Omental fat pad (tissue), 4 donors: ENCODE results near the gene RHOXF2B. TPM values are rescaled to one million over a fixed set of nuclear protein-coding genes. Genes with fewer than 3 reads are reported as not detected.
A peak's percentile ranks its signal among the peaks of the same experiment; 100 is the strongest.
"Not testable (repeated sequence)": the region's sequence is repeated elsewhere in the genome, so short reads cannot be mapped to it uniquely, and the experiment has no call there.

ENCODE experiments used
- ATAC-seq: fragments of 150-250 bp; one replicate; pipeline ENCODE4 v1.9.1; 2016; ENCODE audit warnings: mild to moderate bottlenecking, moderate library complexity; ENCODE audit not compliant: low FRiP score
- DNase-seq: peaks from one replicate; pipeline ENCODE4 v3.0.0-alpha.2; 2019; ENCODE audit warnings: low spot score
- total RNA-seq, 4 donors: library from RNA; depleted of rRNA; stranded (reverse); fragments of >200 nt; gene quantifications; one replicate each; pipeline ENCODE4 v1.1.0, GENCODE V29; 2016
- TF ChIP-seq, protein P1 (sequence below), 3 donors: fragments of 450-650 bp; IDR thresholded peaks; one replicate each; pipeline ENCODE4 v1.5.1; 2016 to 2017; ENCODE audit warnings: antibody characterized with exemption in 3 of 3, mild to moderate bottlenecking in 3 of 3, moderate library complexity in 2 of 3

The RHOXF2B gene
- total RNA-seq, 4 donors from 2014 or later, result not detected

DNA sequence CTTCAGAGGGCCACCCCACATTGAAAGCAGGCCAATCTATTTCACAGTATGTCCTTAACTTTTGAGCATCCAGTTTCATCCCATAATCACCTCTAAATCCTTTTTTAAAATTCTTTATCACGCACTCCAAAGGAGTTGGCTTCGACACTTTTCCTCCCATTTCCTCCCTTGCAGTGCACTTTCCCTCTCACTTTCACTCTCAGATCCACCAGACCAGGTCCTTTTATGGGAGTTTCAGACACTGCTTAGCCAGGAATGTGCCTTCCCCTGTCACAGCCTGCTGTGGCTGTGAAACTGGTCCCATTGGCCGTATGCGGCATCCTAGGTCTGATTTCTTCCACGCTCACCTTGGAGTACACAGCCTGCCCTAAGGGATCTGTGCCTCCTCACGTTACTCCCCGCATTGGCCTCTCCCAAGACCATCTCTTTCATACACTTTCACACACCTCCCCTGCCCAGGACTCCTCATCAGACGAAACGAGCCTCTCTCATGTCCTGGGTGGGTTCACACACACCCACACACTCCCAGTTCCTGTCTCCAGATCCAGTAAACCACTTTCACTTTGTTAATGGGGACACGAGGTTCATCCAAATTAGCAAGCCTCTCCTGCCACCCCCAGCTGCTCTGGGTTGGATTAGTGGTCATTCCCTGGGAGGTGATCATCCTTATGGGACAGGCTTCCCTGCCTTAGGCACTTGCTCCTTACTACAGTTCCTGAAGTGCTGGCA lies 10.0 kb upstream of the RHOXF2B start:
- DNase-seq (no peak), ATAC-seq (peak; percentile 38)
- TF ChIP-seq, protein P1, sequence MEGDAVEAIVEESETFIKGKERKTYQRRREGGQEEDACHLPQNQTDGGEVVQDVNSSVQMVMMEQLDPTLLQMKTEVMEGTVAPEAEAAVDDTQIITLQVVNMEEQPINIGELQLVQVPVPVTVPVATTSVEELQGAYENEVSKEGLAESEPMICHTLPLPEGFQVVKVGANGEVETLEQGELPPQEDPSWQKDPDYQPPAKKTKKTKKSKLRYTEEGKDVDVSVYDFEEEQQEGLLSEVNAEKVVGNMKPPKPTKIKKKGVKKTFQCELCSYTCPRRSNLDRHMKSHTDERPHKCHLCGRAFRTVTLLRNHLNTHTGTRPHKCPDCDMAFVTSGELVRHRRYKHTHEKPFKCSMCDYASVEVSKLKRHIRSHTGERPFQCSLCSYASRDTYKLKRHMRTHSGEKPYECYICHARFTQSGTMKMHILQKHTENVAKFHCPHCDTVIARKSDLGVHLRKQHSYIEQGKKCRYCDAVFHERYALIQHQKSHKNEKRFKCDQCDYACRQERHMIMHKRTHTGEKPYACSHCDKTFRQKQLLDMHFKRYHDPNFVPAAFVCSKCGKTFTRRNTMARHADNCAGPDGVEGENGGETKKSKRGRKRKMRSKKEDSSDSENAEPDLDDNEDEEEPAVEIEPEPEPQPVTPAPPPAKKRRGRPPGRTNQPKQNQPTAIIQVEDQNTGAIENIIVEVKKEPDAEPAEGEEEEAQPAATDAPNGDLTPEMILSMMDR (IDR thresholded peaks at IDR 0.05), result no peak

DNA sequence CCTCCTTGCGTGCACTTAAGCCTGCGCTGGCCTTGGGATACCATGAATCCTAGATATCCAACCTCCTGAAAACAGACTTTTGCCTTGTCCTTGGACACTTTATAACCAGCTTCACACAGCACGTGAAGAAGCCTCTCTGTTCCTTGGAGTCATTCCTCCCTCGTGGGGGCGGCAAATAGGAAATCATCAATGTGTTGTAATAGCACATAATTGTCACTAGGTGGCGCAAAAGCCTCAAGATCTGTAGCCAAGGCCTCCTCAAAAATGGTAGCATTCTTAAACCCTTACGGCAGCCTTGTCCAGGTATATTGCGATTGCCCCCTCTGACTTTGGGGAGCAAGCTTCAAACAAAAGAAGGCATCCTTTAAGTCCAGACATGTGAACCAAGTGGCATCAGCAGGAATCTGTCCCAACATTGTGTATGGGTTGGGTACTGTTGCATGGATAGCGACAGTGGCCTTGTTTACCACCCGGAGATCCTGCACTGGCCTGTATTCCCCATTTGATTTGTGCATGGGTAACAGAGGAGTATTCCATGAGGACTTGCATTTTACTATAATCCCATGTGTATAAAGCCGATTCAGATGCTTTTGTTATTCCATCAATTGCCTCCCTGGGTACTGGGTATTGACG lies 8.2 kb upstream of the RHOXF2B start:
- not testable (repeated sequence) for DNase-seq
- ATAC-seq, result peak; percentile 64

DNA sequence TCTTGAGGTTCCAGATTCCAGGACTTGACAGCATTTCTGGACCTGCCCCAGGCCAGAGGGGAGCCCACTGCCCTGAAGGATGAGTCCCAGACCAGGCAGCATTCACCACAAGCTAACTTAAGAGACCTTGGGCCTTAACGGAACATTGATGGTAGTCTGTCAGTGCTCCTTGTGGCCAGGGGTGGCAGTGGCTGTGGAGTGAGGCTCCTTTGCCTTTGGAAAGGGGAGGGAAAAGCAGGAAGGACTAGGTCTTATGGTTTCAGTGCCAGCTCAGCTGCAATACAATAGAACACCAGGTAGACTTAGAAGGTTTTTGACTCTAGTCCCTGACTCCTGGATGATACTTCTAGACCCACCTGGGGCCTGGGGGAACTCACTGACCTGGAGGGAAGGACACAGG lies 11.3 kb downstream of the RHOXF2B start:
- not testable (repeated sequence) for DNase-seq, ATAC-seq

DNA sequence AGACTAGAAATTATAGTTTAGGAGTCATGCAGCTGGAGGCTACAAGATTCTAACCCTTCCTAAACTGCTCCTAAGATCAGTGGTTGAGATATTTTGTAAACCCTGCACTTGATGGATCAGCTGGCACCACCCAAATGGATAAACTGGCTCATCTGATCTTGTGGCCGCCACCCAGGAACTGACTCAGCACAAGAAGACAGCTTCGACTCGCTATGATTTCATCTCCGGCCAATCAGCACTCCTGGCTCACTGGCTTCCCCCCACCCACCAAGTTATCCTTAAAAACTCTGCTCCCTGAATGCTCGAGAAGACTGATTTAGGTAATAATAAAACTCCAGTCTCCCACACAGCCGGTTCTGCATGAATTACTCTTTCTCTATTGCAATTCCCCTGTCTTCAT lies 34.8 kb downstream of the RHOXF2B start:
- DNase-seq, ATAC-seq: not testable (repeated sequence)

DNA sequence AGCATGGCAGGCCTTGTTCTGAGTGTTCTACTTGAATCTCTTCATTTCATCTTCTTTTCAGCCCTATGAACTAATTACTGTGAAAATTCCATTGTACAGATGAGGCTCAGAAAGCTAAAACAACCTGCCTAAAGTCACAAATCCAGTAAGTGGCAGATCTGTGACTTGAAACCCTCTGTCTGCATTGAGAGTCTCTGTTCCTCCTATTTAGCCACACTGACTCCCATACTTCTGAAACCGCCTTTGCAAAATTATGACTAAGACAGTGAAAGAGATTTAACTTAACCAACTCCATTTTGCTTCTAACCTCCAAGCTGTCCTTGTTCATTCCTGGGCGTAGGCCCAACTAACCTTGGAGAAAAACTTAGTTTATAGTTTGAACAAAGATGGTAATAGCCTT lies 35.2 kb downstream of the RHOXF2B start:
- ATAC-seq, DNase-seq: not testable (repeated sequence)

DNA sequence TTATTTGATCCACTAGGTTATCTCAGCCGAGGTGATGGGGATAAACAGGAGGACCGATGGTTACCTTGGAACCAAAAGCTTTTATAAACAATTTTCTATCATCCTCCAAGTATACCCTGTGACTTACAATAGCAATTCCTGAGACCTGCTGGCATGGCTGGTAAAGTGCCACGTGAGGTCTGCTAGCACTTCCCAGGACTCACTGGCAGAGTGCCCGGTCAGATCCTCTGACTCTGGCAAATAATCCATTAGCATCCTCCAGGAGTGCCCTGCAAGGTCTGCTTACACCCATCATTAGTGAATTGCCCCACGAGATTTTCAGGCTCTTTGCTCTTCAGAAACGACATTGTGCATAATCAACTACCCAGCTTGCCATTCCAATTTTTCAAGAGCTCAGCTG lies 37.3 kb downstream of the RHOXF2B start:
- not testable (repeated sequence) for ATAC-seq, DNase-seq

DNA sequence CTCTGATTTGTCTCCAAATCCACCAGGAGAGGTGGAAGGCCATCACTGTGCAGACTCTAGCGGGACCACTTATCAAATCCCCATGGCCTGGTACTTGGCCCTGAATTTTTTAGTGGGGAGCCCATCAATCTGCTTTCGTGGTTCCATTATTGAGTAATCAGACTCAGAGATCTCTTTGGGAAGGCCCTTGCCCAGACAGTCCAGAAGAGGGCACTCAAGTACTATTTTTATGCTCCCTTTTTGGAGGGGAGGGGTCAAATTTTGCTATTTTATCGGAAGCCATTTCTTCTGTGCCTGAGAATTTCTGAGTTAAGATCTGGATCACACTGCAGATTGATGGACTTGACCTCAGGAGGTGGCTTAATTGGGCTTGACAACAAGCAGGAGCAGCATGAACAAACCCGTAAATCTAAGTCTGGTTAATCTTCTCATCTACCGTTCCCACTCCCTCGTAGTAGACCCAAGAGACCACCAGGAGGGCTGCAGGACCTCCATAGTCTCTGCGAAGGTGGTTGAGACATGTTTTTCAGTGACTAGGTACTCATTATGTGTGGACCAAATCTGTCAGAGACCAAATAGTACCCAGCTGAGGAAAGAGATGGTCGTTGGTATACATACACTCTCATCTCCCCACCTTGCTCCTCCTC lies 38.3 kb downstream of the RHOXF2B start:
- peak; percentile 54 for ATAC-seq
- not testable (repeated sequence) for DNase-seq

DNA sequence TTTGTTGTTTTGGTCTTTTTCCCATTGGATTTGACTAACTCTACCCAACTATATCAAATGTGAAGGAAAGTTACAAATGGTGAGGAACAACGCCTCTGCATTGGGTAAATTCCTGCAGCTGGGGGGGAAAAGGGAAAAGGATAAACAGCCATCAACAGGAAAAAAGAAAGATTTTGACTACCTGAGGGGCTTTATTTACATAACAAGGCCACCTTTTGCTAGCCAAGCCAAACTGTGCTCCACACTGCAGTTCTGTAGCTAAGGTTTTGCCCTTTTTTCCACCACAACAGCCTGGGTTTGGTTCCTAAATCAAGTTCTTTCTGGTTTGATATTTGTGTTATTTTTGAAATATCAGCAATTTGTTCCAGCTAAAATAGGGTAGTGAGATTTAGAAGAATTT lies 40.8 kb downstream of the RHOXF2B start:
- DNase-seq (no peak), ATAC-seq (no peak)
- TF ChIP-seq, protein P1 (IDR thresholded peaks at IDR 0.05), result no peak

DNA sequence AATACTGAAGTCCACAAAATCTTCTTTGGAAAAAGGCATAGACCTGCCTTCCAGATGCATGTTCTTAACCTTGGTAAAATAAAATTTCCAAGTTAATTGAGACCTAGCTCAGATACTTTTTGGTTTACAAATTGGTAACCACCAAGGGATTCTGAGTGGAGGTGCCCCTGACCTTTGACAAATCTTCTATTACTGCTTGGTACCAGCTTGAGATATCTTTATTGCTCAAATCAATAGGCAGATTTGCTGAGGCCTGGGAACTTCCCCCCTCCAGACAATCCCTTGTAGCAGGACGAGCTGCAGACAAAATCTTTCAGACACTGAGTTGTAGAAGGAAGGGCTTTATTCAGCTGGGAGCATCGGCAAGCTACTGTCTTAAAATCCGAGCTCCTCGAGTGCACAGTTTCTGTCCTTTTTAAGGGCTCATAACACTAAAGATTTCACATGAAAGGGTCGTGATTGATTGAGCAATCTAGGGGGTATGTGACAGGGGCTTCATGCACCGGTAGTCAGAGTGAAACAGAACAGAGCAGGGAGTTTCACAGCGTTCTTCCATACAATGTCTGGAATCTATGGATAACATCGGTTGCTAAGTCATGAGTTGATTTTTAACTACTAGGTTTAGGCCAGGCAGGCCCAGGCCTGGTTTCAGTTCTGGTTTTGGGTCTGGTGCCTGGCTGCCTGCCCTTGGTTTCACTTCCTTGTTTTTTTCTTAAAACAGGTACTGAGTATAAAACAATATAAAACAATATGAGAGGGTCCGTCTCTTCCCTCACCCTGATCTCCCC lies 41.8 kb downstream of the RHOXF2B start:
- not testable (repeated sequence) for DNase-seq, ATAC-seq

DNA sequence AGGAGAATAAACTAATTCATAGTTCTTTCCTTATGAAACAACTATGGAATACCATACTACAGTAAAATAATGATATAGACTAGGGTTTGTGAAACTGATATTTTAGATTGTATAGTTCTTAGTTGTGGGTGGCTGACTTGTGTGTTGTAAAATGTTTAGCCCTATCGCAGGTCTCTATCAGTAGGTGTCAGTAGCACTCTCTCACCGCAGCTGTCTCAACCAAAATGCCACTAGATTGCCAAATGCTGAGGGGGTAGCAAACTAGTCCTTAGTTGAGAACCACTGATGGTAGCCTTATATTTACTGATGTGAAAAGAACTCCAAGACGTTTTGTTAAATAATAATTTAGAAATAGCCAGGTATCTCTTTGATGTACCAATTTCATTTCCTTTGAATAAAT lies 48.1 kb downstream of the RHOXF2B start:
- TF ChIP-seq, protein P1 (IDR thresholded peaks at IDR 0.05), result no peak
- DNase-seq (no peak), ATAC-seq (no peak)
